H9 (cell line): ENCODE results near the gene HBD. TPM values are rescaled to one million over a fixed set of nuclear protein-coding genes. Genes with fewer than 3 reads are reported as not detected.

Experiments used
- DNase-seq: peaks from one replicate; pipeline ENCODE4 v3.0.0-alpha.2; 2017
- H2AFZ ChIP-seq: one replicate; pipeline ENCODE4 v1.6.1; 2013; ENCODE audit warnings: mild to moderate bottlenecking, low read length, control low read depth, moderate library complexity
- H2AK5ac ChIP-seq: 2 replicates; pipeline ENCODE4 v1.6.1; 2013; ENCODE audit warnings: low read length, control low read depth, mixed read lengths; ENCODE audit not compliant: insufficient read length
- H2BK120ac ChIP-seq: one replicate; pipeline ENCODE4 v1.6.1; 2013; ENCODE audit warnings: low read depth, mild to moderate bottlenecking, low read length, control low read depth, inconsistent platforms; ENCODE audit not compliant: poor library complexity, severe bottlenecking
- H2BK12ac ChIP-seq: 2 replicates; pipeline ENCODE4 v1.6.1; 2013; ENCODE audit warnings: low read length, control low read depth, mixed read lengths, low read depth; ENCODE audit not compliant: insufficient read length
- H2BK15ac ChIP-seq: 2 replicates; pipeline ENCODE4 v1.6.1; 2013; ENCODE audit warnings: low read depth, low read length, control low read depth
- H2BK20ac ChIP-seq: one replicate; pipeline ENCODE4 v1.6.1; 2013; ENCODE audit warnings: low read depth, mild to moderate bottlenecking, low read length, control low read depth, inconsistent platforms; ENCODE audit not compliant: poor library complexity, severe bottlenecking
- H2BK5ac ChIP-seq: 2 replicates; pipeline ENCODE4 v1.6.1; 2013; ENCODE audit warnings: low read length, control low read depth, mixed read lengths; ENCODE audit not compliant: insufficient read length
- H3K14ac ChIP-seq: 2 replicates; pipeline ENCODE4 v1.6.1; 2013; ENCODE audit warnings: low read length, control low read depth; ENCODE audit not compliant: insufficient read depth
- H3K18ac ChIP-seq: 2 replicates; pipeline ENCODE4 v1.6.1; 2013; ENCODE audit warnings: low read depth, mild to moderate bottlenecking, mixed read lengths, low read length, control low read depth; ENCODE audit not compliant: insufficient read length
- H3K23ac ChIP-seq: 2 replicates; pipeline ENCODE4 v1.6.1; 2013; ENCODE audit warnings: low read length, control low read depth, mixed read lengths, low read depth; ENCODE audit not compliant: insufficient read length
- H3K23me2 ChIP-seq: 2 replicates; pipeline ENCODE4 v1.6.1; 2013; ENCODE audit warnings: low read depth, mild to moderate bottlenecking, mixed read lengths, low read length, control low read depth; ENCODE audit not compliant: insufficient read length, poor library complexity, severe bottlenecking
- H3K27ac ChIP-seq: 2 replicates; pipeline ENCODE4 v1.5.1; 2013; ENCODE audit warnings: low read length, control low read depth, mixed read lengths, low read depth; ENCODE audit not compliant: insufficient read length
- H3K27me3 ChIP-seq: 2 replicates; pipeline ENCODE4 v1.6.1; 2013; ENCODE audit warnings: low read length, control low read depth, inconsistent platforms; ENCODE audit not compliant: insufficient read depth
- H3K4ac ChIP-seq: 2 replicates; pipeline ENCODE4 v1.6.1; 2013; ENCODE audit warnings: low read depth, mild to moderate bottlenecking, control low read depth, inconsistent platforms, low read length, moderate library complexity
- H3K4me1 ChIP-seq: 2 replicates; pipeline ENCODE4 v1.6.1; 2013; ENCODE audit warnings: low read length, control low read depth, inconsistent platforms; ENCODE audit not compliant: insufficient read depth
- H3K4me2 ChIP-seq: 2 replicates; pipeline ENCODE4 v1.6.1; 2013; ENCODE audit warnings: low read length, control low read depth, mixed read lengths; ENCODE audit not compliant: insufficient read length, insufficient read depth
- H3K56ac ChIP-seq: 2 replicates; pipeline ENCODE4 v1.6.1; 2013; ENCODE audit warnings: low read depth, mild to moderate bottlenecking, mixed read lengths, low read length, control low read depth; ENCODE audit not compliant: insufficient read length
- H3K79me1 ChIP-seq: 2 replicates; pipeline ENCODE4 v1.6.1; 2013; ENCODE audit warnings: low read depth, mild to moderate bottlenecking, moderate library complexity, low read length, control low read depth, inconsistent platforms; ENCODE audit not compliant: insufficient read depth, poor library complexity, severe bottlenecking
- H3K79me2 ChIP-seq: 2 replicates; pipeline ENCODE4 v1.6.1; 2013; ENCODE audit warnings: low read length, control low read depth, inconsistent platforms; ENCODE audit not compliant: insufficient read depth
- H3K9ac ChIP-seq: 2 replicates; pipeline ENCODE4 v1.6.1; 2013; ENCODE audit warnings: low read length, control low read depth, mixed read lengths; ENCODE audit not compliant: insufficient read length; ENCODE audit errors: extremely low read depth
- H3K9me3 ChIP-seq: one replicate; pipeline ENCODE4 v1.6.1; 2013; ENCODE audit warnings: low read depth, low read length, inconsistent platforms; ENCODE audit not compliant: control insufficient read depth
- H3T11ph ChIP-seq: one replicate; pipeline ENCODE4 v1.6.1; 2013; ENCODE audit warnings: mild to moderate bottlenecking, low read length, control low read depth, inconsistent platforms
- H4K20me1 ChIP-seq: one replicate; pipeline ENCODE4 v1.6.1; 2013; ENCODE audit not compliant: control insufficient read depth, insufficient read length, insufficient read depth
- H4K5ac ChIP-seq: 2 replicates; pipeline ENCODE4 v1.6.1; 2013; ENCODE audit warnings: low read depth, mild to moderate bottlenecking, mixed read lengths, low read length, control low read depth; ENCODE audit not compliant: insufficient read length
- H4K8ac ChIP-seq: replicated peaks from 2 replicates; pipeline ENCODE4 v1.6.1; 2013; ENCODE audit warnings: low read length, control low read depth, mixed read lengths, low read depth; ENCODE audit not compliant: insufficient read length
- H4K91ac ChIP-seq: 2 replicates; pipeline ENCODE4 v1.6.1; 2013; ENCODE audit warnings: low read depth, mild to moderate bottlenecking, moderate library complexity, mixed read lengths, low read length, control low read depth; ENCODE audit not compliant: insufficient read length
- H3K27ac Mint-ChIP-seq, 3 experiments: 2 replicates in 2 of 3; 3 replicates in 1 of 3; pipeline ENCODE4 v1.8.0; 2020 to 2021; ENCODE audit warnings: mixed read lengths in 3 of 3, mild to moderate bottlenecking in 1 of 3, moderate library complexity in 1 of 3
- H3K27me3 Mint-ChIP-seq: 2 replicates; pipeline ENCODE4 v1.8.0; 2021; ENCODE audit warnings: low read depth, mild to moderate bottlenecking, moderate library complexity, mixed read lengths
- H3K36me3 Mint-ChIP-seq, 3 experiments: 2 replicates in 2 of 3; 3 replicates in 1 of 3; pipeline ENCODE4 v1.8.0; 2020 to 2021; ENCODE audit warnings: low read depth in 3 of 3, mixed read lengths in 3 of 3; ENCODE audit not compliant: insufficient read depth in 1 of 3
- H3K4me1 Mint-ChIP-seq, 2 experiments: 2 replicates each; pipeline ENCODE4 v1.8.0; 2020; ENCODE audit warnings: mixed read lengths in 2 of 2
- H3K4me3 Mint-ChIP-seq, 2 experiments: 2 replicates in 1 of 2; 3 replicates in 1 of 2; pipeline ENCODE4 v1.8.0; 2020 to 2021; ENCODE audit warnings: mild to moderate bottlenecking in 2 of 2, mixed read lengths in 2 of 2, moderate library complexity in 1 of 2
- H3K9me3 Mint-ChIP-seq, 2 experiments: 2 replicates in 1 of 2; 3 replicates in 1 of 2; pipeline ENCODE4 v1.8.0; 2020; ENCODE audit warnings: mild to moderate bottlenecking in 2 of 2, mixed read lengths in 2 of 2, moderate library complexity in 1 of 2
- CTCF ChIP-seq: fragments of 200-600 bp; sonication (generic); conservative IDR thresholded peaks from 3 replicates; pipeline ENCODE4 v1.8.0; 2021; ENCODE audit warnings: antibody characterized with exemption, mild to moderate bottlenecking
- WGBS: extraction: QIAGEN DNeasy Blood & Tissue Kit; methylation state at CpG from one replicate; pipeline ENCODE4 v1.1.7; 2013; ENCODE audit warnings: missing lambda C conversion rate, low lambda C conversion rate, mixed read lengths; ENCODE audit not compliant: insufficient read length; ENCODE audit errors: extremely low coverage; 5-methylcytosine and 5-hydroxymethylcytosine counted together
- total RNA-seq: library from RNA; stranded (reverse); gene quantifications from 2 replicates; pipeline ENCODE4 v1.2.1, GENCODE V29; 2021

HBD gene
- total RNA-seq, 1 experiment from 2014 or later = not detected

GRCh38 chr11:5283882-5284281, 49.6 kb upstream of the HBD start:
- Histone ChIP-seq H2BK120ac (no peak overlapping the region), H4K5ac (no peak overlapping the region), H3K14ac (no peak overlapping the region), H3K9me3 (no peaks in the 10 kb centered on the region), H2AK5ac (no peak overlapping the region), H3K27ac (no peak overlapping the region), H2AFZ (no peak overlapping the region), H3K79me2 (no peaks in the 10 kb centered on the region), H3K79me1 (no peaks in the 10 kb centered on the region), H4K91ac (no peak overlapping the region), H3T11ph (no peak overlapping the region), H3K4ac (no peak overlapping the region), H3K56ac (no peak overlapping the region), H2BK15ac (no peak overlapping the region), H2BK5ac (no peak overlapping the region), H3K9ac (no peak overlapping the region), H2BK20ac (no peak overlapping the region), H4K20me1 (no peaks in the 10 kb centered on the region), H2BK12ac (no peak overlapping the region), H3K4me2 (no peak overlapping the region), H3K4me1 (no peaks in the 10 kb centered on the region), H4K8ac (no peak overlapping the region), H3K23ac (no peak overlapping the region), H3K23me2 (no peaks in the 10 kb centered on the region), H3K27me3 (no peaks in the 10 kb centered on the region), H3K18ac (no peak overlapping the region)
- H3K4me1 Mint-ChIP-seq = peaks cover 4 to 7% of the 10 kb centered on the region in 2 experiments
- no peak for TF ChIP-seq CTCF
- H3K27me3 Mint-ChIP-seq = no peaks in the 10 kb centered on the region; the same call in 1 of the 2 replicates
- no CpG with 5 or more reads among the region's 1 CpG for WGBS
- H3K9me3 Mint-ChIP-seq = no peaks in the 10 kb centered on the region
- no peaks in the 10 kb centered on the region; a peak in 1 of 7 replicates for H3K36me3 Mint-ChIP-seq
- H3K4me3 Mint-ChIP-seq = no peak overlapping the region
- no peak for DNase-seq
- H3K27ac Mint-ChIP-seq = no peak overlapping the region
